ENCODE measurements around the gene FLNB.

DNA sequence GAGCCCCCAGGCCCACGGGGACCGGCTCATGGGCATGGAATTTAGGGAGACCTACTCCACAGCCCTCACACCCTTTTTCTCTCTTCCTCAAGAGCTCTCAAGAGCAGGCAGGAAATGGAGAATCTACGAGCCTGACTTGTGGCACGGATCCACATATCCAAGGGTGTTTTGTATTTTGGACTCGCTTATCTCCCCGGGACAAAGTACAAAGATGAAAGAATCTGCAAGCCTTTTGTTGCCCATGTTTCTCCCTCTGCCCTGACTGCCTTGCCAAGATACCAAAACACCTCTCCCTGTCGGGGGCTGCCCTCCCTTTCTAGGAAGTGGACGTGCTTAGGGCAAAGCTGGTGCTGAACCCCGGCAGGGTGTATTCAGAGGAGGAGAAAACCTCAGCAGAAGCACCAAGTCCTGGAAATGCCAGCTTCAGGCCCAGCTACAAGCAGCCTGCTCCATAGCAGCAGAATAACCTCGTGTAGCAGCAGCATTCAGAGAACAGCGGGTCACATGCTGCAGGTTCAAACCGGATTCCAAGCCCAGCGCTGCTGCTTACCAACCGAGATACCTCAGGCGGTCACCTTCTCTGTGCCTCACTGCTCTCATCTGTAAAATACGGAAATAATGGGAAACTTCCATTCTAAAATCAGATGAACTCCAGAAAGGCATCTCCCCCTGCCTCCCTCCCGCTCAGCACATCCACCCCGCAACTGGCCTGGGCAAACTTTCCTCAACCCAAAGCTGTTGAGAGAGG is 167.4 kb downstream of the FLNB start:
- TF ChIP-seq, protein P1, sequence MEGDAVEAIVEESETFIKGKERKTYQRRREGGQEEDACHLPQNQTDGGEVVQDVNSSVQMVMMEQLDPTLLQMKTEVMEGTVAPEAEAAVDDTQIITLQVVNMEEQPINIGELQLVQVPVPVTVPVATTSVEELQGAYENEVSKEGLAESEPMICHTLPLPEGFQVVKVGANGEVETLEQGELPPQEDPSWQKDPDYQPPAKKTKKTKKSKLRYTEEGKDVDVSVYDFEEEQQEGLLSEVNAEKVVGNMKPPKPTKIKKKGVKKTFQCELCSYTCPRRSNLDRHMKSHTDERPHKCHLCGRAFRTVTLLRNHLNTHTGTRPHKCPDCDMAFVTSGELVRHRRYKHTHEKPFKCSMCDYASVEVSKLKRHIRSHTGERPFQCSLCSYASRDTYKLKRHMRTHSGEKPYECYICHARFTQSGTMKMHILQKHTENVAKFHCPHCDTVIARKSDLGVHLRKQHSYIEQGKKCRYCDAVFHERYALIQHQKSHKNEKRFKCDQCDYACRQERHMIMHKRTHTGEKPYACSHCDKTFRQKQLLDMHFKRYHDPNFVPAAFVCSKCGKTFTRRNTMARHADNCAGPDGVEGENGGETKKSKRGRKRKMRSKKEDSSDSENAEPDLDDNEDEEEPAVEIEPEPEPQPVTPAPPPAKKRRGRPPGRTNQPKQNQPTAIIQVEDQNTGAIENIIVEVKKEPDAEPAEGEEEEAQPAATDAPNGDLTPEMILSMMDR (IDR thresholded peaks at IDR 0.05; ENCODE audit: insufficient read depth, low read depth, low read length), result no peak
- TF ChIP-seq EZH2 (IDR thresholded peaks at IDR 0.05; ENCODE audit: insufficient read depth, low read length), result no peak
